ENCODE measurements around the gene IL15RA.
"Not testable (repeated sequence)": the region's sequence is repeated elsewhere in the genome, so short reads cannot be mapped to it uniquely, and the experiment has no call there.

- TF ChIP-seq POLR2A (IDR thresholded peaks at IDR 0.05; ENCODE audit: low read length); GATA1 (IDR thresholded peaks at IDR 0.05; ENCODE audit: low read depth, low read length): not testable (repeated sequence)
These were observed 16.4 kb downstream of the IL15RA start for GRCh38 chr10:5960973-5961275.

Data from erythroblast (primary cell).